K562 (cell line): ENCODE measurements around the gene TBX1. TPM values are rescaled to one million over a fixed set of nuclear protein-coding genes. Genes with fewer than 3 reads are reported as not detected.
A peak's percentile ranks its signal among the peaks of the same experiment; 100 is the strongest.

ENCODE experiments used
- BCL6 ChIP-seq: fragments of 250-450 bp; sonication (Bioruptor Pico); IDR thresholded peaks from 2 replicates; pipeline ENCODE4 v1.4.0; 2020
- CTBP1 ChIP-seq: fragments of 450-650 bp; IDR thresholded peaks from 2 replicates; pipeline ENCODE4 v1.6.1; 2016; ENCODE audit warnings: borderline replicate concordance
- MYNN ChIP-seq, 2 experiments: sonication (generic); formaldehyde crosslinking in 1 of 2; IDR thresholded peaks; 2 replicates each; pipeline versions ENCODE4 v1.5.0 to v1.6.1; 2016 to 2020; ENCODE audit warnings: antibody characterized with exemption in 1 of 2, missing genetic modification reagents in 1 of 2
- NCOA1 ChIP-seq: fragments of 450-650 bp; IDR thresholded peaks from 2 replicates; pipeline ENCODE4 v1.6.1; 2016; ENCODE audit warnings: low read depth
- SRSF9 ChIP-seq: fragments of 200-400 bp; formaldehyde crosslinking; IDR thresholded peaks from 2 replicates; pipeline ENCODE4 v1.6.1; 2017; ENCODE audit warnings: low read depth, low read length, borderline replicate concordance
- STAT5B ChIP-seq: fragments of 250-450 bp; sonication (Bioruptor Pico); IDR thresholded peaks from 2 replicates; pipeline ENCODE4 v1.8.0; 2021; ENCODE audit warnings: mild to moderate bottlenecking, inconsistent platforms
- ZNF197 ChIP-seq: fragments of 200-800 bp; sonication (Bioruptor generic); IDR thresholded peaks from 2 replicates; pipeline ENCODE4 v1.6.1; 2016; ENCODE audit warnings: low read depth, missing genetic modification characterization, missing compliant biosample characterization
- ZNF274 ChIP-seq: IDR thresholded peaks from 2 replicates; pipeline ENCODE4 v1.6.1; 2011; ENCODE audit warnings: low read depth, mild to moderate bottlenecking, low read length, moderate library complexity, borderline replicate concordance
- ZNF324 ChIP-seq: fragments of 250-450 bp; sonication (Bioruptor Pico); IDR thresholded peaks from 2 replicates; pipeline ENCODE4 v1.4.0; 2020; ENCODE audit warnings: mild to moderate bottlenecking
- ZNF584 ChIP-seq: fragments of 200-800 bp; sonication (Bioruptor generic); IDR thresholded peaks from 2 replicates; pipeline ENCODE4 v1.6.1; 2016; ENCODE audit warnings: low read depth, mild to moderate bottlenecking, missing genetic modification characterization, missing compliant biosample characterization
- polyA plus RNA-seq, 8 experiments: library from polyadenylated mRNA; depleted of rRNA in 4 of 8; stranded (reverse) in 5 of 8; unstranded in 3 of 8; fragments of >200 nt; fragmentation: Nextera tagmentation in 2 of 8; fragmentation: Illumina TruSeq in 1 of 8; extraction: Ambion mirVana in 2 of 8; extraction: Trizol in 1 of 8; gene quantifications; 2 replicates each; pipeline versions ENCODE4 v1.2.1 to v1.2.3, GENCODE V29; 2011 to 2014; ENCODE audit warnings: inconsistent platforms in 1 of 8, missing spikeins in 1 of 8
- total RNA-seq, 7 experiments: library from RNA; depleted of rRNA in 6 of 7; stranded (reverse); fragments of >200 nt in 6 of 7; fragmentation: Illumina TruSeq in 2 of 7; extraction: Trizol in 2 of 7; gene quantifications; 2 replicates each; pipeline versions ENCODE4 v1.2.1 to v1.2.3, GENCODE V29; 2011 to 2021; ENCODE audit warnings: low replicate concordance in 1 of 7
- TF ChIP-seq, protein P1 (sequence below): sonication (generic); formaldehyde crosslinking; IDR thresholded peaks from 2 replicates; pipeline ENCODE4 v1.8.0; 2022; ENCODE audit warnings: mild to moderate bottlenecking, missing genetic modification reagents, borderline replicate concordance
- TF ChIP-seq, protein P2 (sequence below): fragments of 150-350 bp; IDR thresholded peaks from 2 replicates; pipeline ENCODE4 v1.6.1; 2014; ENCODE audit warnings: low read depth, mild to moderate bottlenecking, low read length, borderline replicate concordance
- TF ChIP-seq, protein P3 (sequence below): fragments of 250-450 bp; sonication (Bioruptor Pico); IDR thresholded peaks from 2 replicates; pipeline ENCODE4 v1.8.0; 2022; ENCODE audit warnings: inconsistent platforms
- TF ChIP-seq, protein P4 (sequence below): sonication (generic); formaldehyde crosslinking; IDR thresholded peaks from 2 replicates; pipeline ENCODE4 v1.8.1; 2023; ENCODE audit warnings: missing genetic modification reagents, mild to moderate bottlenecking, borderline replicate concordance

TBX1 gene
- total and polyA plus RNA-seq, 9 of the 15 experiments (the other 6 are each of a cell fraction or from before 2014, with no cell fraction given): 0.07 to 35.0 (median 3.9) TPM

DNA sequence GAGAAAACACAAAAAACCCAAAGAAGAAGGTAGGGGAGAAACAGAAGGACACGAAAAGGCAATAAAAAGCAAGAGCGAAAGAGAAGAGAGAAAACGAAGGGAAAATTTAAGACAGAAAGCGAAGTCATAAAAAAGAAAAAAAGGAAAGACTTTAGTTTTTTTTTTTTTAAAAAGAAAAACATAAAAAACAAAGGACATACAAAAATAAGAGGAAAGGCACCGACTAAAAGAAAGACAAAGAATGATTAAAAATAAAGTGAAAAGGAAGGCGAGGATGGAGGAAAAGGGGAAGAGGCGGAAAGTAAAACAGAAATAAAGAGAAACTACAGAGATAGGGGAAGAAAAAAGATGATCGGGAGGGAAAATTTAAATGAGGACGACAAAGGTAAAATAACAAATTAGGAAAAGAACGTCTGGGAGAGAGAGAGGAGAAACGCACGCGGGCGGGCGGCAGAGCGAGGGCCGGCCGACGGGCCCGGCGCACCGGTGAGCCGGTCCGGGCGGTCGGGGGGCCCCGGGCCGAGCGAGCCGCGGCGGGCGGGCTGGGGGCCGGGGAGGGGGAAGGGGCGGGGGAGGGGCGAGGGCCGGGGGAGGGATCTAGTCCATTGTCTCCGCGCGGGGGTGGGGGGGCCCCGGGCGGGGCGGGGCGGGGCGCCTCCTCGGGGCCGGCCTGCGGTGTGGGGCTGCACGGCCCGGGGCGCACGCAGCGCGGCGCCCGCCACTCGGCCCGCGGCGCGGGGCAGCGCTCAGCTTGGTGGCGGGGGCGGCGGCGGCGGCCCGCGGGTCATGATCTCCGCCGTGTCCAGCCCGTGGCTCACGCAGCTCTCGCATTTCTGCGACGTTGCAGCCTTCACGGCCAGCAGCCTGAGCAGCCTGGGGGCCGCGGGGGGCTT lies at the start of gene TBX1 (continued):
- no peak for TF ChIP-seq SRSF9
- no peak for TF ChIP-seq BCL6 (CRISPR knock-in tag)
- TF ChIP-seq, protein P1, sequence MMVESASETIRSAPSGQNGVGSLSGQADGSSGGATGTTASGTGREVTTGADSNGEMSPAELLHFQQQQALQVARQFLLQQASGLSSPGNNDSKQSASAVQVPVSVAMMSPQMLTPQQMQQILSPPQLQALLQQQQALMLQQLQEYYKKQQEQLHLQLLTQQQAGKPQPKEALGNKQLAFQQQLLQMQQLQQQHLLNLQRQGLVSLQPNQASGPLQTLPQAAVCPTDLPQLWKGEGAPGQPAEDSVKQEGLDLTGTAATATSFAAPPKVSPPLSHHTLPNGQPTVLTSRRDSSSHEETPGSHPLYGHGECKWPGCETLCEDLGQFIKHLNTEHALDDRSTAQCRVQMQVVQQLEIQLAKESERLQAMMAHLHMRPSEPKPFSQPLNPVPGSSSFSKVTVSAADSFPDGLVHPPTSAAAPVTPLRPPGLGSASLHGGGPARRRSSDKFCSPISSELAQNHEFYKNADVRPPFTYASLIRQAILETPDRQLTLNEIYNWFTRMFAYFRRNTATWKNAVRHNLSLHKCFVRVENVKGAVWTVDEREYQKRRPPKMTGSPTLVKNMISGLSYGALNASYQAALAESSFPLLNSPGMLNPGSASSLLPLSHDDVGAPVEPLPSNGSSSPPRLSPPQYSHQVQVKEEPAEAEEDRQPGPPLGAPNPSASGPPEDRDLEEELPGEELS (CRISPR knock-in tag): no peak
- TF ChIP-seq ZNF197 (CRISPR knock-in tag): no peak
- no peak; the same call in 1 of the 2 replicates for TF ChIP-seq CTBP1
- 0 out of 2 replicates have a peak, but pooled peaks have one; percentile 13 for TF ChIP-seq STAT5B (CRISPR knock-in tag)
- TF ChIP-seq, protein P2, sequence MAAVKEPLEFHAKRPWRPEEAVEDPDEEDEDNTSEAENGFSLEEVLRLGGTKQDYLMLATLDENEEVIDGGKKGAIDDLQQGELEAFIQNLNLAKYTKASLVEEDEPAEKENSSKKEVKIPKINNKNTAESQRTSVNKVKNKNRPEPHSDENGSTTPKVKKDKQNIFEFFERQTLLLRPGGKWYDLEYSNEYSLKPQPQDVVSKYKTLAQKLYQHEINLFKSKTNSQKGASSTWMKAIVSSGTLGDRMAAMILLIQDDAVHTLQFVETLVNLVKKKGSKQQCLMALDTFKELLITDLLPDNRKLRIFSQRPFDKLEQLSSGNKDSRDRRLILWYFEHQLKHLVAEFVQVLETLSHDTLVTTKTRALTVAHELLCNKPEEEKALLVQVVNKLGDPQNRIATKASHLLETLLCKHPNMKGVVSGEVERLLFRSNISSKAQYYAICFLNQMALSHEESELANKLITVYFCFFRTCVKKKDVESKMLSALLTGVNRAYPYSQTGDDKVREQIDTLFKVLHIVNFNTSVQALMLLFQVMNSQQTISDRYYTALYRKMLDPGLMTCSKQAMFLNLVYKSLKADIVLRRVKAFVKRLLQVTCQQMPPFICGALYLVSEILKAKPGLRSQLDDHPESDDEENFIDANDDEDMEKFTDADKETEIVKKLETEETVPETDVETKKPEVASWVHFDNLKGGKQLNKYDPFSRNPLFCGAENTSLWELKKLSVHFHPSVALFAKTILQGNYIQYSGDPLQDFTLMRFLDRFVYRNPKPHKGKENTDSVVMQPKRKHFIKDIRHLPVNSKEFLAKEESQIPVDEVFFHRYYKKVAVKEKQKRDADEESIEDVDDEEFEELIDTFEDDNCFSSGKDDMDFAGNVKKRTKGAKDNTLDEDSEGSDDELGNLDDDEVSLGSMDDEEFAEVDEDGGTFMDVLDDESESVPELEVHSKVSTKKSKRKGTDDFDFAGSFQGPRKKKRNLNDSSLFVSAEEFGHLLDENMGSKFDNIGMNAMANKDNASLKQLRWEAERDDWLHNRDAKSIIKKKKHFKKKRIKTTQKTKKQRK: no peak
- TF ChIP-seq, protein P3, sequence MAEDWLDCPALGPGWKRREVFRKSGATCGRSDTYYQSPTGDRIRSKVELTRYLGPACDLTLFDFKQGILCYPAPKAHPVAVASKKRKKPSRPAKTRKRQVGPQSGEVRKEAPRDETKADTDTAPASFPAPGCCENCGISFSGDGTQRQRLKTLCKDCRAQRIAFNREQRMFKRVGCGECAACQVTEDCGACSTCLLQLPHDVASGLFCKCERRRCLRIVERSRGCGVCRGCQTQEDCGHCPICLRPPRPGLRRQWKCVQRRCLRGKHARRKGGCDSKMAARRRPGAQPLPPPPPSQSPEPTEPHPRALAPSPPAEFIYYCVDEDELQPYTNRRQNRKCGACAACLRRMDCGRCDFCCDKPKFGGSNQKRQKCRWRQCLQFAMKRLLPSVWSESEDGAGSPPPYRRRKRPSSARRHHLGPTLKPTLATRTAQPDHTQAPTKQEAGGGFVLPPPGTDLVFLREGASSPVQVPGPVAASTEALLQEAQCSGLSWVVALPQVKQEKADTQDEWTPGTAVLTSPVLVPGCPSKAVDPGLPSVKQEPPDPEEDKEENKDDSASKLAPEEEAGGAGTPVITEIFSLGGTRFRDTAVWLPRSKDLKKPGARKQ (CRISPR knock-in tag): no peak
- TF ChIP-seq ZNF584 (CRISPR knock-in tag): no peak
- TF ChIP-seq, protein P4, sequence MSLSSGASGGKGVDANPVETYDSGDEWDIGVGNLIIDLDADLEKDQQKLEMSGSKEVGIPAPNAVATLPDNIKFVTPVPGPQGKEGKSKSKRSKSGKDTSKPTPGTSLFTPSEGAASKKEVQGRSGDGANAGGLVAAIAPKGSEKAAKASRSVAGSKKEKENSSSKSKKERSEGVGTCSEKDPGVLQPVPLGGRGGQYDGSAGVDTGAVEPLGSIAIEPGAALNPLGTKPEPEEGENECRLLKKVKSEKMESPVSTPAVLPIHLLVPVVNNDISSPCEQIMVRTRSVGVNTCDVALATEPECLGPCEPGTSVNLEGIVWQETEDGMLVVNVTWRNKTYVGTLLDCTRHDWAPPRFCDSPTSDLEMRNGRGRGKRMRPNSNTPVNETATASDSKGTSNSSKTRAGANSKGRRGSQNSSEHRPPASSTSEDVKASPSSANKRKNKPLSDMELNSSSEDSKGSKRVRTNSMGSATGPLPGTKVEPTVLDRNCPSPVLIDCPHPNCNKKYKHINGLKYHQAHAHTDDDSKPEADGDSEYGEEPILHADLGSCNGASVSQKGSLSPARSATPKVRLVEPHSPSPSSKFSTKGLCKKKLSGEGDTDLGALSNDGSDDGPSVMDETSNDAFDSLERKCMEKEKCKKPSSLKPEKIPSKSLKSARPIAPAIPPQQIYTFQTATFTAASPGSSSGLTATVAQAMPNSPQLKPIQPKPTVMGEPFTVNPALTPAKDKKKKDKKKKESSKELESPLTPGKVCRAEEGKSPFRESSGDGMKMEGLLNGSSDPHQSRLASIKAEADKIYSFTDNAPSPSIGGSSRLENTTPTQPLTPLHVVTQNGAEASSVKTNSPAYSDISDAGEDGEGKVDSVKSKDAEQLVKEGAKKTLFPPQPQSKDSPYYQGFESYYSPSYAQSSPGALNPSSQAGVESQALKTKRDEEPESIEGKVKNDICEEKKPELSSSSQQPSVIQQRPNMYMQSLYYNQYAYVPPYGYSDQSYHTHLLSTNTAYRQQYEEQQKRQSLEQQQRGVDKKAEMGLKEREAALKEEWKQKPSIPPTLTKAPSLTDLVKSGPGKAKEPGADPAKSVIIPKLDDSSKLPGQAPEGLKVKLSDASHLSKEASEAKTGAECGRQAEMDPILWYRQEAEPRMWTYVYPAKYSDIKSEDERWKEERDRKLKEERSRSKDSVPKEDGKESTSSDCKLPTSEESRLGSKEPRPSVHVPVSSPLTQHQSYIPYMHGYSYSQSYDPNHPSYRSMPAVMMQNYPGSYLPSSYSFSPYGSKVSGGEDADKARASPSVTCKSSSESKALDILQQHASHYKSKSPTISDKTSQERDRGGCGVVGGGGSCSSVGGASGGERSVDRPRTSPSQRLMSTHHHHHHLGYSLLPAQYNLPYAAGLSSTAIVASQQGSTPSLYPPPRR (CRISPR knock-in tag): no peak
- no peak; the same call in 1 of the 2 replicates for TF ChIP-seq NCOA1
- TF ChIP-seq MYNN (IDR thresholded peaks at IDR 0.05): no peak
- TF ChIP-seq MYNN (CRISPR knock-in tag; IDR thresholded peaks at IDR 0.05): no peak
- TF ChIP-seq ZNF324 (CRISPR knock-in tag): no peak
- TF ChIP-seq ZNF274: no peak
